HG03571 (cell line): ENCODE data around the gene ADAMTS19.
"Not testable (repeated sequence)": the region's sequence is repeated elsewhere in the genome, so short reads cannot be mapped to it uniquely, and the experiment has no call there.

ENCODE experiments used
- ATAC-seq: cut with Tn5 transposase; IDR thresholded peaks from one replicate; pipeline ENCODE4 v1.9.1; 2021; ENCODE audit not compliant: unreplicated experiment

The ADAMTS19 gene

DNA sequence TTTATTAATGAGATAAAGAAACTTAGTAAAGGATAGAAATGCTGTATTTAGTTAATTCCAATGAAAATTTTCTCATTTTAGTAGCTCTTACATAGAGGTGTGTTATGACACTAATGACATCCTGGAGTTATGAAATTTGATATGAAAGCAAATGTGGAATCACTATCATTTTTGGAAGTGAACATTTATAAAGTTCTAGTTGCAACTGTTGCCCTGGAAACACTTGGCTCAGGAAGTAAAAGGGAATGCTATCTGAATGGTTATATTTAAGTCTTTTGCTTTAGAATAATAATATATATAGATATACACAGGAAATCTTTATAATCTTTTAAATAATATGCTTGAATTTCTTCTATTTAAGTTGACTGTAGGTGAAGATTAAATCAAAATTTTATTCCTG lies 16.7 kb downstream of the ADAMTS19 start:
- no peak for ATAC-seq

DNA sequence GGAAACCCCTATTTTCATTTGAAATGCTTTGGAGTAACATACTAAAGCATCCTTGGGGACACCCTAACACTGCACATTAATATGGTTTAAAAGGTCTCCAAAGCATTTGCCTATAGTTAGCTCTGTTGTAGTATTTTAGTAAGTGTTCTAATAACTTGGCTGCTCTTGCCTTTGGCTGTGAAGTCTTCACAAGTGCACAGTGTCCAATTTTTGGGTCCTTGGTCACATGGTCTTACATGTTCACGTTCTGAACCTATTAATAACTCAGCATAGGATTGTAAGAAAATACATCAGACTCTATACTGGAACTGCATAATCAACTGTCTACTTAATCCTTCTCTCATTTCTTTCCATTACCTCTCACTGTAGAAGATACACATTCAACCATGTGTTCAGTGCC lies 17.4 kb downstream of the ADAMTS19 start:
- no peak for ATAC-seq

GRCh38 chr5:129481161-129481560 lies 21.1 kb downstream of the ADAMTS19 start:
- no peak for ATAC-seq

DNA sequence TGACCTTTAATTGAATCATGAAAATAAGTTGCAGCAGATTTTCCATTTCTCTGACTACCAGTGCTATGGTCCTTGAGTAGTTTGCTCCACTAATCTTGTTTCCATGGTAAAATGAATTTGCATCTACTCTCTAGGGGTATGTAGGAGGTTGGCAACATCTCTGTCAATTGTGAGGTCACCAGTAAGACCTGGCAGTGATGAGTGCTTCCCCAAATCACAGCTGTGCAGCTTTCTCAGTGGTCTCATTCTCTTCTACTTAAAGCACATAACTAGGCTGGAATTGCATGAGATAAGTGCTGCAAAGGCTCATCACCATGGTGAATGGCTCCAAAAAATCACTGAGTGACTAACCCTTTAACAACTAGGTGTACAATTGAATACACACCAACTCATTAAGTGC lies 36.3 kb downstream of the ADAMTS19 start:
- no peak for ATAC-seq

DNA sequence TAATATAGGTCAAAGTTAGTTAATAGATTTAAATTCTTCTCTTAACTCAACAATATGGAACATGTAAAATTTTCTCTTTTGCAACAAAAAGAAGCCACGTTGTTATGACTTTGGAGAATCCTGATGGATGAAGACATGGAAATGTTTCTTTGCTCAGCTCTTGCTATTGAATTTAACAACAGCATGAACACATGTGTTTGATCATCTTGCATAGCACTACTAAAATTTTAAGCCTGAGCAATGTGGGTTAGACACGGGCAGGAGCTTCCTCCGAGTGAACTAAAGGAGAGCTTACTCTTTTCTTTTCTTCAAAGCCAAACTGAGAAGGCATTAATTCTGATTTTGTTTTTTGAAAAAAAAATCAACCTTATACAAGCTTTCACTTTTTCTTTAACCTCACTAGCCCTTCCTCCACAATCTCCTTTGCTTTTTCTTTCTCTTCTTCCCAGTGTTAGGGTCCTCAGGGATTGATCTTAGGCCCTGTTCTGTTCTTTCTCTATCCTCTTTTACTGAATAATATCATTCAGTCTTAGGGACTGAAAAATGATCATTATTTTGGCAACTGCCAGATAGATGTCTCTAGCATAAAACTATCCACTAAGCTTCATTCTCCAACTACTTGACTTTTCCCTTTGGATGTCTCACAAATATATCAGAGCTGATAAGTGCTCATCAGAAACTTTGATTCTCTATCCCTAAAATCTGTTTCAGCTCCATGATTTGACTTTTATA lies 36.9 kb downstream of the ADAMTS19 start:
- ATAC-seq: no peak

DNA sequence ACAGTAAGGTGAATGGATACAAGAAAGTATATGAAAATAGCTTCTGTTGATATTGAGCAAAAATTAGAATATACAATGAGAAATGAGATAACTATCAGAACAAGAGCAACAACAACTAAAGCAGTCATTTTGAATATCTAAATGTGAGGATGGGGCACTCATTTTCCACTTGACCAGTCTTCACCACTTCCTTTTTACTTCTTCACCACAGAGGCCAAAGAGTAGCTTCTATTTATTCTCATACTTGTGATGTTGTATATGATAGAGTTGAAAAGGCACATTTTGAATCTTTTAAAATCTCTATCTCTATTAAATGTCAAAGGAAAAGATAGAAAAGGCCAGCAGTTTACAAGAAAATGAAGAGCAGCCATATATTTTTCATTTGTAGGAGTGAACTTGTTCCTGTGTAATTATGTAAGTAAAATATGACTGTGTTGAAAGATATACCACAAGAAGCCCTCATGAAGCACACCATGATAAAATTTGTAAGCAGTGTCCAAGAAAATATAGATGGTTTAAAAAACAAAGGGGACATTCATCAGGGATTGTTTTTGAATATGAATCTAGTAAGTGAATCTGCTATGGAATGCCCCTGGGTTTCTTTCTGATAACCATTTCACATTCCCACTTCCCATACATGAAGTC lies 39.2 kb downstream of the ADAMTS19 start:
- ATAC-seq: peak; percentile 74

DNA sequence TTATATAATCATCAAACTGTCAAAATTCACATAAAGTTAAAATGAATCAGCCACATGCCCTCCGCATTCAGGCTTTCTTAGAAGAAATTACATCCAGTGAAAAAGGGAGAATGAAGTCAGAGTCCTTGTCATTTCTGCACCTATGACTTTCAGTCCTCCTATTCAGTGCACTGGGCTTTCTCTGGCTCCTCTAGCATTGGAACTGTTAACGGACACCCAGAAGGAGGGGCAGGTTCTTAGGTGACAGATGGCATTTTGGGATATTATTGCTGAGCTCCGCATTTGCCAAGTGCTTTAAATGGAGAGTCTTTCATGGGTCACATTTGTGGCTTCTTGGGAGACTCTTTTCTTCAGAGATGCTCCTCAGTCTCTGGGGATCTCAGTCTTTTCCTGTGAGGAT lies 40.0 kb downstream of the ADAMTS19 start:
- ATAC-seq: no peak

DNA sequence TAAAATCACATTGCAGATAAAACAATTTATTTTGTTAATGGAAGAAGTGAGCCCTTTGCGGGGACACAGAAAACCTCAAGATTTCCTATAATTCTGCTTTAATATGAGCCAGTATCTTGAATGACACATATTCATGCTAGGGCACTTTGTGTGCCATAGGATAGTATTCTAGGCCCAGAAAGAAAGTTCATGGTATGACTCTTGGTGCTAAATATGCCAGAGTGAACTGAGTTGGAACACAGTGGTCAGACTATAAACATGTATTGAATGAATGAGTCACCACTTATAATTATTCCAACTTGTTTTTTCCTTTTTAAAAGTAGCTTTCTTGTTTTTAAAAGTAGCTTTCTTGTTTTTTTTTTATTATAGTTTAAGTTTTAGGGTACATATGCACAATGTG lies 46.0 kb downstream of the ADAMTS19 start:
- no peak for ATAC-seq

DNA sequence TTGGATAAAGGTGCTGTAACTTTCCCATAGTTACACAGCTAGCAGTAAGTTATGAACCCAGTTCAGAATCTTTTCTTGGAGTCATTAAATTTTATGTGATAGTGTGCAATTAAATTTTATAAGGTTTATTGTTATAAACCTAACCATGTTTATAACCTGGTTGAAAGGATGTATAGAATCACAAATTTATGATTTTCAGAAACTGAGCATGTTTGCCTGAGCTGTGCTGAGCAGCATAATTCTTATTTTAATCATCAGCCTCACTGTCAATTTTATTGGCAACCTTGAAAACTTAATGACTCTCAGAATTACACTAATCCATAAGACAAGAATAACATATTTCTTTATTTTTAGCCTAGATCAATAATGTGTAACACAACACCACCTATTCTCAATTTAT lies 46.9 kb downstream of the ADAMTS19 start:
- ATAC-seq: no peak

DNA sequence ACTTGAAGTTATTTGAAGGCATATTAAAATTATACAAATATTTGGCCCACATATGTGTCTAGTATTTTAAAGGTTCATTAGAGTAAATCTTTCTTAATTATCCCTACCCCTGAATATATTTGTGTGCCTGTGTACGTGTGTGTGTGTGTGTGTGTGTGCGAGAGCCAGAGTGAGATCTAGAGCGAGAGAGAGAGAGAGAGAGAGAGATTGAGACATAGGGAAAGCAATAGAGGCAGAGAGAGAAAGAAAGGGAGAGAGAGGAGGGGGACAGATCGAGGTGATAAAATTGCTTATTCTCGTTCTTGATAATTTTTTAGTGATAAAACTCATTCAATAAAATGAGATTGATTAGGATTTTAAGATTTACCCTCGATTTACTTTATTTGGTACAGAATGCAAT lies 47.4 kb downstream of the ADAMTS19 start:
- no peak for ATAC-seq

GRCh38 chr5:129508606-129509005 lies 48.5 kb downstream of the ADAMTS19 start:
- no peak for ATAC-seq

- ATAC-seq: no peak
Observed at GRCh38 chr5:129509363-129509975, 49.4 kb downstream of the ADAMTS19 start.

DNA sequence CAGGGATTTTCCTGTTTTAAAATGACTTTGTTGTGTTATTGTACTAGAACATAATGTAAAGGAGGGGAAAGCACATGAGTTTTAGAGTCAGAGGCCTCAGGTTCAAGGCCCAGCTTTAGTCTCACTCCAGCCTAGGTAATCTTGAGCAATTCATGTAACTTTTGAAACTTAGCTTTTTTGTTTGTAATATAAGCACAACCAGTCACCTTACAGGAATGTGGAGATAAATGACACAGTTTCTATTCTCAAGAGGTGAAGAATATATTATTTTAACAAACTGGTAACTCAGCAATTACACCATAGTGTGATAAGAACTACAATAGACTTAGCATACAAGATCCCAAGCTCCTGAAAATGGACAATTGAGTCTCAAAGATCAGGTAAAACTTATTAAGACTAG lies 51.2 kb downstream of the ADAMTS19 start:
- ATAC-seq: no peak

- no peak for ATAC-seq
Observed at GRCh38 chr5:129541051-129541450, 81.0 kb downstream of the ADAMTS19 start.

DNA sequence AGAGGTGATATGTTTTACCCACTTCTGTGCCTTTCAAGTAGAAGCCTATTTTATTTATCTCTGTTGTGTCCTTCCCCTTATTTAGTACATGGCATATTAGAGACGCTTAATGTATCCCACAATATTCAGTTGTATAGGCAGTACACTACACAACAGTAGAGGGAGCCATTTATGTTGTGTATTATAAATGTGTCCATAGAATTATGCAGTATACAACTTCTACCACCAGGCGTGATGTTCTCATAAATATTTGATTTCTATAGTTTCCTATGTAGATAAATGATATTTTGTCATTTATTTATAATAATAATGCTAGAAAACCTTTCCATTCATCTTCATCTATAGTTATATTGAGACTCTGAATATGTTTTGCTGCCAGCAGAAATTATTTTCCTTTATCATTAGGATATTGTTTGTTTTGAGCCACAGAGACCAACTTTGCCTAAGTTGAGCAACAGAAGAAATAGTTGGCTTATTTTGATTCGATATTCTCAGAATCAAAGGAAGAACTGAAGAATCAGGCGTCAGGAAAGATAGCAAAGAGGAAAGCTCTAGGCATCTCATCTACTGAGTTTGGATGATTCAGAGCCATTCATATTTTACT lies 81.7 kb downstream of the ADAMTS19 start:
- ATAC-seq: peak; percentile 78

DNA sequence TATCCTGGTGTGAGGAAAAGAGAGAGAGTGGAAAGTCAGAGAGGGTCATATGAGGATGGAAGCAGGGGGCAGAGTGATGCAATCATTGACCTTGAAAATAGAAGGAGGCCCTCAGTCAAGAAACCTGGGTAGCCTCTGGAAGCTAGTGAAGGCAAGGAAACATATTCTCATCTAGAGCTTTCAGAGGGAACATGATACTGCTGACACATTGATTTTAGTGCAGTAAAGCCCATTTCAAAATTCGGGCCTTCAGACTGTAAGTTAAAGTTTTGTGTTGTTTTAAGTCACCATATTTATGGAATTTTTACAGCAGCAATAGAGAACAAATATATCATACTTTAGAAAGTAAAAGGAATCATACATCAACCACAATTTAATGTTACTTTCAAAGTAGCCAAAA lies 87.0 kb downstream of the ADAMTS19 start:
- no peak for ATAC-seq

GRCh38 chr5:129554134-129554904 lies 94.2 kb downstream of the ADAMTS19 start:
- ATAC-seq: no peak

GRCh38 chr5:129563585-129563984 lies 103.5 kb downstream of the ADAMTS19 start:
- no peak for ATAC-seq

DNA sequence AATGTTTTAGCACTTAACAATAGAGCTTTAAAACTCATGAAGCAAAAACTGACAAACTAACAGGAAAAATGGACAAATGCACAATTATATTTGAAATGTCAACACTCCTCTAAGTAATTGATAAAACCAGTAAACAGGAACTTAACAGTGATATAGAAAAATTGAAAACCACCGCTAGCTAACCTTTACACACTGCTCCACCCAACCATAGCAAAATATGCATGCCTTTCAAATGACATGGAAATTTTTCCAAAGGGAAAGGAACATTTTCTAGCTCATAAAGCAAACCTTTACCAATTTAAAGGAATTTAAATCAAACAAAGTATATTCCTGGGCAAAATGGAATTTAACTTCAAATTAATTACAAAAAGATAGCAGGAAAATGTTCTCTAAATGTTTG lies 109.2 kb downstream of the ADAMTS19 start:
- ATAC-seq: no peak

DNA sequence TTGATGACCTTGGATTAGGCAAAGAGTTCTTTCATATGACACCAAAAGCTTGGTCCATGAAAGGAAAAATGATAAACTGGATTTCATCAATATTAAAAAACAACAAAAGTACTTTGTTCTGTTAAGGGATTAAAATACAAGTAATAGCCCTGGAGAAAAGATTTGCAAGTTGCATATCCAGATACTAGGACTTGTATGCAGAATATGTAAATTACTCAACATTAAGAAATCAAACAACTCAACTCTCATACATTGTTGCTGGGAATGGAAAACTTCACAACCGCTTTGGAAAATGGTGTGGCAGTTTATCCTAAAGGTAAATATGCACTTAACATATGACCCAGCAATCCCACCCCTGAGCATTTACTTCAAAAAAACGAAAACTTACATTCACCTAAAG lies 112.0 kb downstream of the ADAMTS19 start:
- ATAC-seq: no peak

GRCh38 chr5:129584496-129584895 lies 124.4 kb downstream of the ADAMTS19 start:
- not testable (repeated sequence) for ATAC-seq
